K562 (cell line): ENCODE results near the gene SLC15A1. TPM values are rescaled to one million over a fixed set of nuclear protein-coding genes. Genes with fewer than 3 reads are reported as not detected.

Experiments used
- ATAC-seq: fragments of 200-7000 bp; cut with Tn5 transposase; 3 replicates; pipeline ENCODE4 v1.9.1; 2020; ENCODE audit warnings: moderate library complexity
- BruUV-seq: library from RNA; stranded (reverse); fragments of 400-500 nt; replicated peaks from 2 replicates; lab custom pipeline; 2021; lab: Mats Ljungman, UMichigan
- CTCF ChIA-PET: fragments of 300-600 bp; formaldehyde crosslinking; extraction: SDS; loops from one replicate; lab custom pipeline; 2021; ENCODE audit warnings: low intra/inter-chr PET ratio; lab: Yijun Ruan, JAX
- POLR2A ChIA-PET: fragments of 300-600, 350-650 bp; sonication (Branson Sonifier 250); formaldehyde crosslinking; extraction: SDS; loops from one replicate; lab custom pipeline; 2021; ENCODE audit warnings: antibody characterized with exemption, inconsistent platforms; lab: Yijun Ruan, JAX
- DNase-seq, 4 experiments: peaks; one replicate each; pipeline versions ENCODE4 v3.0.0 to v3.0.0-alpha.2; 2011 to 2018; ENCODE audit warnings: low spot score in 3 of 4, mixed read lengths in 3 of 4; ENCODE audit errors: extremely low read depth in 1 of 4
- FAIRE-seq: peaks from 2 replicates; lab custom pipeline; 2011; peaks lifted over from hg19 to GRCh38; lab: Jason Lieb, UNC
- H2AFZ ChIP-seq: 2 replicates; pipeline ENCODE4 v1.6.0; 2011; ENCODE audit warnings: low read depth, low read length, control low read depth, inconsistent platforms
- H3K27ac ChIP-seq: fragments of 200-600 bp; 3 replicates; pipeline ENCODE4 v1.8.0; 2011; ENCODE audit warnings: low read depth, mild to moderate bottlenecking, control low read depth, inconsistent platforms, low read length, moderate library complexity, mixed read lengths; ENCODE audit errors: extremely low read depth
- H3K27me3 ChIP-seq, 2 experiments: fragments of 300-600 bp in 1 of 2; 2 replicates in 1 of 2; 3 replicates in 1 of 2; pipeline versions ENCODE4 v1.6.0 to v1.8.0; 2011; ENCODE audit warnings: inconsistent platforms in 2 of 2, low read length in 2 of 2, mild to moderate bottlenecking in 1 of 2, mixed read lengths in 1 of 2, moderate library complexity in 1 of 2; ENCODE audit not compliant: control insufficient read depth in 2 of 2, insufficient read depth in 2 of 2
- H3K36me3 ChIP-seq: fragments of 300-600 bp; 3 replicates; pipeline ENCODE4 v1.8.0; 2011; ENCODE audit warnings: mild to moderate bottlenecking, low read length, inconsistent platforms; ENCODE audit not compliant: control insufficient read depth, insufficient read depth
- H3K4me1 ChIP-seq, 2 experiments: fragments of 200-600 bp in 1 of 2; replicated peaks in 1 of 2; 2 replicates in 1 of 2; 3 replicates in 1 of 2; pipeline versions ENCODE4 v1.5.1 to v1.8.0; 2011; ENCODE audit warnings: inconsistent platforms in 2 of 2, low read length in 2 of 2, mild to moderate bottlenecking in 1 of 2, mixed read lengths in 1 of 2, moderate library complexity in 1 of 2; ENCODE audit not compliant: control insufficient read depth in 2 of 2, insufficient read depth in 2 of 2
- H3K4me2 ChIP-seq: 2 replicates; pipeline ENCODE4 v1.6.1; 2011; ENCODE audit warnings: low read length, control low read depth, inconsistent platforms, mixed read lengths; ENCODE audit not compliant: insufficient read depth
- H3K4me3 ChIP-seq: fragments of 200-600 bp; sonication (generic), shearing (Covaris generic); 2 replicates; pipeline ENCODE4 v1.5.1; 2016; ENCODE audit warnings: control low read depth, inconsistent platforms
- H3K79me2 ChIP-seq: fragments of 200-600 bp; 3 replicates; pipeline ENCODE4 v1.8.0; 2011; ENCODE audit warnings: low read length, inconsistent platforms; ENCODE audit not compliant: control insufficient read depth, insufficient read depth
- H3K9ac ChIP-seq, 2 experiments: 2 replicates each; pipeline versions ENCODE4 v1.6.0 to v1.6.1; 2011; ENCODE audit warnings: low read depth in 2 of 2, low read length in 2 of 2, control low read depth in 1 of 2, inconsistent platforms in 1 of 2, mild to moderate bottlenecking in 1 of 2, mixed read lengths in 1 of 2; ENCODE audit not compliant: insufficient read depth in 1 of 2
- H3K9me1 ChIP-seq: one replicate; pipeline ENCODE4 v1.6.0; 2011; ENCODE audit warnings: inconsistent platforms, mild to moderate bottlenecking, low read length, moderate library complexity; ENCODE audit not compliant: control insufficient read depth, insufficient read depth
- H3K9me3 ChIP-seq: replicated peaks from 2 replicates; pipeline ENCODE4 v1.5.1; 2011; ENCODE audit warnings: low read depth, low read length, inconsistent platforms; ENCODE audit not compliant: control insufficient read depth, insufficient read depth
- H4K20me1 ChIP-seq: replicated peaks from 2 replicates; pipeline ENCODE4 v1.6.1; 2011; ENCODE audit warnings: low read length, inconsistent platforms, mixed read lengths; ENCODE audit not compliant: control insufficient read depth, insufficient read depth
- KAT2B ChIP-seq: IDR thresholded peaks from one replicate; pipeline ENCODE4 v1.6.1; 2012; ENCODE audit warnings: low read depth, mild to moderate bottlenecking, control low read depth, inconsistent platforms, low read length, moderate library complexity
- NFRKB ChIP-seq: fragments of 450-650 bp; IDR thresholded peaks from 2 replicates; pipeline ENCODE4 v1.6.1; 2016; ENCODE audit warnings: low read depth
- NRF1 ChIP-seq, 2 experiments: fragments of 450-650 bp; IDR thresholded peaks in 1 of 2; conservative IDR thresholded peaks in 1 of 2; 2 replicates each; pipeline ENCODE4 v1.6.1; 2014; ENCODE audit warnings: mild to moderate bottlenecking in 2 of 2
- RHOXF2B ChIP-seq: fragments of 250-450 bp; sonication (Bioruptor Pico); conservative IDR thresholded peaks from 2 replicates; pipeline ENCODE4 v1.5.1; 2021
- TSC22D4 ChIP-seq: fragments of 450-650 bp; IDR thresholded peaks from 2 replicates; pipeline ENCODE4 v1.6.1; 2016; ENCODE audit warnings: missing genetic modification characterization, missing biosample characterization, control low read depth
- ZNF79 ChIP-seq: fragments of 250-450 bp; sonication (Bioruptor Pico); IDR thresholded peaks from 2 replicates; pipeline ENCODE4 v1.4.0; 2020; ENCODE audit warnings: low read depth, mild to moderate bottlenecking, moderate library complexity
- WGBS: fragments of 100-300 bp; shearing (Covaris generic); methylation state at CpG from one replicate; pipeline ENCODE4 v1.1.6; 2016; ENCODE audit warnings: low coverage, mixed read lengths; ENCODE audit not compliant: insufficient coverage; ENCODE audit errors: missing lambda C conversion rate; 5-methylcytosine and 5-hydroxymethylcytosine counted together
- in situ Hi-C: fragments of 300-500 bp; cut with MboI; formaldehyde crosslinking; loops from 4 replicates; pipeline ENCODE4 v1.15.0; 2018; ENCODE audit warnings: inconsistent platforms, mixed read lengths
- intact Hi-C: fragments of 100-400 bp; cut with micrococcal nuclease; formaldehyde crosslinking; loops from 2 replicates; pipeline ENCODE4 v1.14.2; 2022
- polyA plus RNA-seq, 8 experiments: library from polyadenylated mRNA; depleted of rRNA in 4 of 8; stranded (reverse) in 5 of 8; unstranded in 3 of 8; fragments of >200 nt; fragmentation: Nextera tagmentation in 2 of 8; fragmentation: Illumina TruSeq in 1 of 8; extraction: Ambion mirVana in 2 of 8; extraction: Trizol in 1 of 8; gene quantifications; 2 replicates each; pipeline versions ENCODE4 v1.2.1 to v1.2.3, GENCODE V29; 2011 to 2014; ENCODE audit warnings: inconsistent platforms in 1 of 8, missing spikeins in 1 of 8
- total RNA-seq, 7 experiments: library from RNA; depleted of rRNA in 6 of 7; stranded (reverse); fragments of >200 nt in 6 of 7; fragmentation: Illumina TruSeq in 2 of 7; extraction: Trizol in 2 of 7; gene quantifications; 2 replicates each; pipeline versions ENCODE4 v1.2.1 to v1.2.3, GENCODE V29; 2011 to 2021; ENCODE audit warnings: low replicate concordance in 1 of 7
- TF ChIP-seq, protein P1 (sequence below): sonication (generic); formaldehyde crosslinking; IDR thresholded peaks from 2 replicates; pipeline ENCODE4 v1.8.0; 2022; ENCODE audit warnings: mild to moderate bottlenecking, missing genetic modification reagents

SLC15A1 gene
- total and polyA plus RNA-seq, 9 of the 15 experiments (the other 6 are each of a cell fraction or from before 2014, with no cell fraction given) = not detected

DNA sequence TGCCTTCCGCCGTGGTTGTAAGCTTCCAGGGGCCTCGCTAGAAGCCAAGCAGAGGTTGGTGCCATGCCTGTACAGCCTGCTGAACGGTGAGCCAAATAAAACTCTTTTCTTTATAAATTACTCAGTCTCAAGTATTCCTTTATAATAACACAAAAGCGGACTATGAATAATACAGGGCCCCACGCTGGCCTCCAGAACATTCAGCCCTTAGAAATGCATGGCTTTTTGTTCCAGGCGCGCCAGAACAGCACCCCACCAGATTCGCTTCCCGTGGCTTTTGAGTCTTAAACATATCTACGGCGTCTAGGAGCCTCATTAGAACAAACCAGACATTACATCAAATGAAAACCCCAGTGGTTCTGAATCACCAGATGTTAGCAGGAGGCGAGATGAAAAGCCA is 75.1 kb downstream of the SLC15A1 start (continued):
- TF ChIP-seq NRF1 (conservative IDR thresholded peaks at IDR 0.05 in 1 of 2, IDR thresholded peaks at IDR 0.05 in 1 of 2) (no peak), KAT2B (no peak), TSC22D4 (no peak), NFRKB (no peak), ZNF79 (CRISPR knock-in tag) (no peak)
- TF ChIP-seq, protein P1, sequence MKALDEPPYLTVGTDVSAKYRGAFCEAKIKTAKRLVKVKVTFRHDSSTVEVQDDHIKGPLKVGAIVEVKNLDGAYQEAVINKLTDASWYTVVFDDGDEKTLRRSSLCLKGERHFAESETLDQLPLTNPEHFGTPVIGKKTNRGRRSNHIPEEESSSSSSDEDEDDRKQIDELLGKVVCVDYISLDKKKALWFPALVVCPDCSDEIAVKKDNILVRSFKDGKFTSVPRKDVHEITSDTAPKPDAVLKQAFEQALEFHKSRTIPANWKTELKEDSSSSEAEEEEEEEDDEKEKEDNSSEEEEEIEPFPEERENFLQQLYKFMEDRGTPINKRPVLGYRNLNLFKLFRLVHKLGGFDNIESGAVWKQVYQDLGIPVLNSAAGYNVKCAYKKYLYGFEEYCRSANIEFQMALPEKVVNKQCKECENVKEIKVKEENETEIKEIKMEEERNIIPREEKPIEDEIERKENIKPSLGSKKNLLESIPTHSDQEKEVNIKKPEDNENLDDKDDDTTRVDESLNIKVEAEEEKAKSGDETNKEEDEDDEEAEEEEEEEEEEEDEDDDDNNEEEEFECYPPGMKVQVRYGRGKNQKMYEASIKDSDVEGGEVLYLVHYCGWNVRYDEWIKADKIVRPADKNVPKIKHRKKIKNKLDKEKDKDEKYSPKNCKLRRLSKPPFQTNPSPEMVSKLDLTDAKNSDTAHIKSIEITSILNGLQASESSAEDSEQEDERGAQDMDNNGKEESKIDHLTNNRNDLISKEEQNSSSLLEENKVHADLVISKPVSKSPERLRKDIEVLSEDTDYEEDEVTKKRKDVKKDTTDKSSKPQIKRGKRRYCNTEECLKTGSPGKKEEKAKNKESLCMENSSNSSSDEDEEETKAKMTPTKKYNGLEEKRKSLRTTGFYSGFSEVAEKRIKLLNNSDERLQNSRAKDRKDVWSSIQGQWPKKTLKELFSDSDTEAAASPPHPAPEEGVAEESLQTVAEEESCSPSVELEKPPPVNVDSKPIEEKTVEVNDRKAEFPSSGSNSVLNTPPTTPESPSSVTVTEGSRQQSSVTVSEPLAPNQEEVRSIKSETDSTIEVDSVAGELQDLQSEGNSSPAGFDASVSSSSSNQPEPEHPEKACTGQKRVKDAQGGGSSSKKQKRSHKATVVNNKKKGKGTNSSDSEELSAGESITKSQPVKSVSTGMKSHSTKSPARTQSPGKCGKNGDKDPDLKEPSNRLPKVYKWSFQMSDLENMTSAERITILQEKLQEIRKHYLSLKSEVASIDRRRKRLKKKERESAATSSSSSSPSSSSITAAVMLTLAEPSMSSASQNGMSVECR = no peak

DNA sequence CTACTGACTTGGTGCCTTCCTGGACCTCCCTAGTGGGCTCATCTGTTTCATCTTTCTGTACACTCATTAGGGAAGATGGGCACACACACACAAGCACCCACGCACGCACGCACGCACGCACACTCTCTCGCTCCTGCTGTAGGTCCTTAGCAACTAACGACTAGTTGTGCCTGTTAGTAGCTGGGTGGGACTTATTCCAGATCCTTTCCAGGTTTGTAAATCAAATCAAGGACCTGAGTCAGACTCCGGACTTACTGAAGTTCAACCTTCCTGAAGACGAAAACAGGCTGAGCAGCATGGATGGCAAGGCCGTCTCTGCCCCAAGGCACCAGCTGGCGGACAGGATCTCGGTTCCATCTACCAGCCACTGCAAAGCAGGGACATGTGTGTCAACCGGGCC is 76.2 kb downstream of the SLC15A1 start:
- no peak overlapping the region for H2AFZ ChIP-seq
- peaks cover 2 to 35% of the 10 kb centered on the region in 2 experiments; a peak in 2 of 5 replicates for H3K27me3 ChIP-seq
- no peak for DNase-seq
- no peaks in the 10 kb centered on the region for H4K20me1 ChIP-seq
- no peaks in the 10 kb centered on the region for H3K79me2 ChIP-seq
- in situ Hi-C loops = loop anchor here (10.0 kb wide), 1 partner anchor 821 kb away; no protein-coding TSS in a partner anchor
- POLR2A ChIA-PET = no interaction called here
- no peak for TF ChIP-seq RHOXF2B (CRISPR knock-in tag)
- no peak overlapping the region; a peak in 1 of 4 replicates for H3K9ac ChIP-seq
- no peak overlapping the region for H3K4me3 ChIP-seq
- CTCF ChIA-PET = no interaction called here
- H3K4me2 ChIP-seq = no peak overlapping the region
- no peaks in the 10 kb centered on the region for H3K9me3 ChIP-seq
- WGBS = 0% methylated on average over 6 of the region's 13 CpGs
- no peak overlapping the region for H3K27ac ChIP-seq
- intact Hi-C loops = loop anchor here (10.0 kb wide), 2 partner anchors 589 to 641 kb away; no protein-coding TSS in a partner anchor
- no peaks in the 10 kb centered on the region for H3K9me1 ChIP-seq
- no peaks in the 10 kb centered on the region for H3K36me3 ChIP-seq
- no TSS peak for BruUV-seq
- H3K4me1 ChIP-seq = no peaks in the 10 kb centered on the region
- FAIRE-seq = no peak
- ATAC-seq = no peak
